ENCODE data around the gene FHAD1.

DNA sequence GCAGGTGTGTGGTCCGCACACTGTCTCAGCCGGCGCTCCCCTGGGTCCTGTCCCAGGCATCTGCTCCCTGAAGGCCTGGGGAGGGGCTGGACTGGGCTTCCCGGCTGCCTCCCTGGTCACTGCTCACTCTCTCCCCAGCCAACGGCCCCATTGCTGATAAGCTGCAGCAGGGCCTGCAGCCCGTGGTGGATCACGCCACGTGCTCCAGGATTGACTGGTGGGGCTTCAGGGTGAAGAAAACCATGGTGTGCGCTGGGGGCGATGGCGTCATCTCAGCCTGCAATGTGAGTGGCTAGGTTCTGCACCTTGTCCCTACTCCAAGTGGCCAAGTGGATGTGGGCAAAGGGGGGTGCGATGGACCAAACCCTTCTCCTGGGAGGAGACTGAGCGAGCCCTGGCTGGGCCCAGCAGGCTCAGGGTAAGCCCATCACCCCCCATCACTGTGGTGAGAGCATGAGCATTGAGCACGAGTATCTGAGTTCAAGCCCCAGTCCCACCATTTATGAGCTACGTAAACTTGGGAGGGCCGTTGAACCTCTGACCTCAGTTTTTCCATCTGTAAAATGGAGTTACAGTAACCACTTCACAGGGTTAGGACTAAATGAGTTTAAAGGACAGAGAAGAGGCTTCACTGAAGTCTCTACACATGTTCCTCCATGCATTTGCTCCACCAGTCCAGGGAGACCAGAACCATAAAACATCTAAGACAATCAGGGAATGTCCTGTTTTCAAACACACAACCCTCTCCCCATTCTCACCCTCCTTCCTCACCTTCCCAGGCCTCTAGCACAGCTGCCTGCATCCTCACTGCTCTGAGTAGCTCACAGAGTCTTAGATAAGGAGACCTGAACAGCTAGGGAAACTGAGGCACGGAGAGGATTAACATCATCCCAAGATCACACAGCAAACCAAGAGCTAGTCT, 197.7 kb downstream of the FHAD1 start:
- no peak for TF ChIP-seq CTCF (conservative IDR thresholded peaks at IDR 0.05; ENCODE audit: low read length)
- TF ChIP-seq EZH2phosphoT487 (IDR thresholded peaks at IDR 0.05; ENCODE audit: borderline replicate concordance, low read depth, low read length) = no peak
